HG02759 (cell line): ENCODE measurements around the gene BMP7.

Experiments used
- ATAC-seq: cut with Tn5 transposase; IDR thresholded peaks from one replicate; pipeline ENCODE4 v1.9.1; 2021; ENCODE audit warnings: mild to moderate bottlenecking, moderate library complexity; ENCODE audit not compliant: unreplicated experiment

The BMP7 gene

DNA sequence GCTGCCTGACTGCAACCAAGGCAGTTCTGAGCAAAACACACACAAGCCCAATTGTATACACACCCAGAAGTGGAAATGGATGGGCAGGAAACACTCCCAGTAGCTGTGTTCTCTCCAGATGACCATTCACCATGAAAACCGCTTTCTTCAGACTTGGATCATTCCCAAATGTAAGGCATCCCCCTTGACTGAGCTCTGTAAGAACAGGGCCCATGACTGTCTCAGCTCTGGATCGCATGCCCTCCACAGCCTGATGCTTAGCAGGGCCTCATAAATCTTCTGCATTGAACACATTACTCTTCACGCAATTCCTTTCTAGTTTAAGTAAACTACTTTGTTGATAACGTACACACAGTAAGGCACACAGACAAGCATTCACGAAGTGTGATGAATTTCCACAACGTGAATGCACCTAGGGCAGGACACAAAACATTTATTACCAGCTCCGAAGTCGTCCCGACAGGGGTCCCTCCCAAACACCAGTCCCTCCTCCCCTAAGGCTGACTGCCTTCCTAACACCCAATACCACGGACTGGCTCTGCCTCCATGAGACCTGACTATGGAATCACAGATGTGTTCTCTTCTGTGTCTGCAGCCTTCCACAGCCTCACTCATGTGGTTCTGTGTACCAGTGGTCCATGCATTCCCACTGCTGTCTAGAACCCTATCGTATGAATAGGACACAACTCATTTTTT lies 31.7 kb downstream of the BMP7 start:
- no peak for ATAC-seq

GRCh38 chr20:57231951-57232428 lies 34.5 kb downstream of the BMP7 start:
- no peak for ATAC-seq

DNA sequence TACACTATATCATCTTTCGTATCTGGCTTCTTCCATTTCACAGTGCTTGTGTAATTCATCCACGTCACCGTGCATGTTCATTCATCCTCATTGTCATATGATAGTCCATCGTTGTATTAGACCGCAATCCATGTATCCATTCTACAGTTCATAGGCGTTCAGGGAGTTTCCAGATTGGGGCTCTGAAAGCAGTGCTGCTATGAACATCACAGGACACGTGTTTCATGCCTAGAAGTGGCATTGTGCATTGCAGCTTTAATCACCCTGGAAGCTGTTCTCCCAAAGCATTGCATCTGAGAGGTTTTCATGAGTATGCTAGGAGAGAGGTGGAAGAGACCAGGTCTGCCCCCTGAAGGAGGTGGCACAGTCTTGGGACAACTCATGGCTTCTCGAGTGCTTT lies 35.3 kb downstream of the BMP7 start:
- no peak for ATAC-seq

GRCh38 chr20:57230247-57230646 lies 36.2 kb downstream of the BMP7 start:
- ATAC-seq: no peak

DNA sequence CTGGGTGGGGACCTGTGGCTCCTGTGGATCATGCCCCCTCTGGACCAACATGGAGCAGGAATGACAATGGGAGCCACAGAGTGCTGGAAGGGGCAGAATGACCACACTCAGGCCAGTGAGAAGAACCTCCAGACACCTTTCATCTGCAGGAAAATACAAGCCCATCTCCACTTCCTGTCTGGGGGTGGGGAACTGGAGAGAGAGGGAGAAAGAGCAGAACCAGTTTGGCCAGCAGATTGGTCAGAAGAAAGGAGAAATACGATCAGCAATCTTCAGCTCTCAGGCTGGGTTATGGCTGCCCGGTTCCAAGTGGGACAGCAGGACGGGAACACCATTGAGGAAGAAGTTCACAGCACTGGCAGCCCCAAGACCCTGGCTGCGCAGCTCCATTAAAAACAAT lies 37.0 kb downstream of the BMP7 start:
- ATAC-seq: no peak

- ATAC-seq: no peak
Measured at GRCh38 chr20:57225830-57226229, 40.6 kb downstream of the BMP7 start.

- ATAC-seq: no peak
Measured at GRCh38 chr20:57225197-57225733, 41.2 kb downstream of the BMP7 start.

DNA sequence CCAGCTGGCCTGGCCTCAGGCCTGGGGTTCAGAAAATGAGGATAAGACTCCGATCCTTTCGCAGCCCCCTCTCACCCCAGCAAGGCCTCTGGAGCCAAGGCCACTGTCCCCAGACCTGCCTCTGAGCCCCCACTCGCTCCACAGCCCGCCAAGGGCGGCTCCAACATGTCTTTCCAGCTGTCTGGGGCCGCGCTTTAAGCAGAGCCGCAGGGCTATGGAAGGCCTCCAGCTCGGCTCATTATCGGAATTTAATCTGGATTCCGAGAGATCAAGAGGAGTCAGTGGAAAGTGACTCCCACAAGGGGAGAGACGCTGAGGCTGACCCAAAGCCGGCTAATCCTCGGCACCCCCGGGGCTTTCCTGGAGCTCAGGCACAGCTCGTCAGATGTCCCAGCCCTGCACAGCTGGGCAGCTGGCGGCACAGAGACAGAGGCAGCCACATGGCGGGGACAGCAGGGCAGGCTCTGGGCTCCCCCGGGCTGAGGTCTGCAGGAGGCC lies 41.8 kb downstream of the BMP7 start:
- no peak for ATAC-seq

GRCh38 chr20:57223648-57224489 lies 42.6 kb downstream of the BMP7 start:
- no peak for ATAC-seq

DNA sequence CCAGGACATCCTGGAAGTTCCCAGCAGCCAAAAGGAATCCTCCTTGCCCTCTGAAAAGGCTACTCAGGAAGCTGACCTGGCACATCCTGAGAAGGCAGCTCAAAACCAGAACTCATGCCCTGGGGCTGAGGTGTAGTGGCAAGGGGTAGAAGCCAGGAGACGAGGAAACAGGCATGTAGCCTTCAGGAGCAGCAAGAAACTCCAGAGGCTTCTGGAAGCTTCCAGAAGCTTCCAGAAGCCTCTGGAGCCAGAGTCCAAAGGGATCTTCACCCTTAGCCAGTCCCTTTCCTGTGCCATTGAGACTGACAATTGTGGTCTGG lies 43.9 kb downstream of the BMP7 start:
- ATAC-seq: no peak

GRCh38 chr20:57221916-57222630 lies 44.4 kb downstream of the BMP7 start:
- ATAC-seq: no peak

DNA sequence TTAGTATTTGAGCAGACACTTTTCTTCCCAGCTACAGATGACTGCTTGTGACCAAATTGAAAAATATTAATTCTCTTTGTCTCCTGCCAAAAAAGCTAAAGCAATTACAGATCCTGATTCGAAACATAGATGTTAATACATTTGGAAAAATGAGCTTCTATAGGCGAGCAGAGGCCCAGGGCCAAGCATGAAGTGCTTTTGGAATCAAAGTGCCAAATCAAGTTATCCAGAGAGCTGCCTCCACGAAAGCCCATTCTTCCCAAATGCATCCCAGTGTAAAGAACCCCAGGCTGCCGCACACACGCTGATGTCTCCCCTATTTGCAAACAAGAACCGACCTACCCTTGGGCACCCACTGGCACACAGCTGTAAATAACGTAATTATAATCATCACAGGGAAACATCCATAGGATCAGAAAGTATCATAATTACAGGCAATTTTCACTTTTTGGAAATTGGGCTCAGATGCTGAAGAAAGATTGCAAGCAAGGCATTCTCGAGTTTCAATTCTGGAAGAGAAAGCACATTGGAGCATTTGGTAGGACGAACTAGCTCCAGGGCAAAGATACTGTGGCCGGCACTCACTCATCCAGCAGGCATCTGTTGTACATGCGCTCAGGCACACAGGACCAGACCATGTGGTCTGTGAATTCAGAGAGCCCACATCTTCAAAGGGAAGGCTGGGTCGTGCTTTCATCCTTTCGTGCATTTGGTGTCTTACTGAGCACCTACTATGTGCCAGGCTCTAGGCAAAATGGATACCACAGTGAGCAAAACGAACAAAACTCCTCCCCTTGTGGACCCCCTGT lies 45.9 kb downstream of the BMP7 start:
- ATAC-seq: no peak

- no peak for ATAC-seq
Measured at GRCh38 chr20:57219071-57219677, 47.3 kb downstream of the BMP7 start.

DNA sequence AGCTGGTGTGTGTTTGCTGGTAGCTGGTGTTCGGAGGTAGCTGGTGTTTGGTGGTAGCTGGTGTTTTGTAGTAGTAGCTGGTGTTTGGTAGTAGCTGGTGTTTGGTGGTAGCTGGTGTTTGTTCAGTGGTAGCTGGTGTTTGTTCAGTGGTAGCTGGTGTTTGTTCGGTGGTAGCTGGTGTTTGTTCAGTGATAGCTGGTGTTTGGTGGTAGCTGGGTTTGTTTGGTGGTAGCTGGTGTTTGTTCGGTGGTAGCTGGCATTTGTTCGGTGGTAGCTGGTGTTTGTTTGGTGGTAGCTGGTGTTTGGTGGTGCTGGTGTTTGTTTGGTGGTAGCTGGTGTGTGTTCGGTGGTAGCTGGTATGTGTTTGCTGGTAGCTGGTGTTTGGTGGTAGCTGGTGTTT lies 48.0 kb downstream of the BMP7 start:
- ATAC-seq: no peak

DNA sequence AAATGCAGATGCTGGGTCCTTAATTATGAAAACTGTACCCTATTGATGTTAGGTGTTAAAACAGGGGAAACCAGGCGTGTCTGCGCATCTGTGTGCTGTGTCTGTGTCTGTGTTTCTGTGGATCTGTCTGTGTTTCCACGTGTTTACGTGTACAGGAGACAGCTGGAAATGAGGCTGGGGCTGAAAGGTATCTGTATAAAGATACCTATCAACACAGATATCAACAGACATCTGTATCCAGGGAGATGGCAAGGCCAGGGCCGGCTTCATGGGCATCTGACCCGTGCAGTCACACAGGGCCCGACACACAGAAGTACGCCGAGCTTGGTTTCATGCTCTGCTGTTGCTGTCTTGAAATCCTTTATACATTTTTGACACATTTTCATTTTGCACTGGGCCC lies 48.6 kb downstream of the BMP7 start:
- ATAC-seq: no peak

- ATAC-seq: no peak
Measured at GRCh38 chr20:57216669-57217068, 49.8 kb downstream of the BMP7 start.

DNA sequence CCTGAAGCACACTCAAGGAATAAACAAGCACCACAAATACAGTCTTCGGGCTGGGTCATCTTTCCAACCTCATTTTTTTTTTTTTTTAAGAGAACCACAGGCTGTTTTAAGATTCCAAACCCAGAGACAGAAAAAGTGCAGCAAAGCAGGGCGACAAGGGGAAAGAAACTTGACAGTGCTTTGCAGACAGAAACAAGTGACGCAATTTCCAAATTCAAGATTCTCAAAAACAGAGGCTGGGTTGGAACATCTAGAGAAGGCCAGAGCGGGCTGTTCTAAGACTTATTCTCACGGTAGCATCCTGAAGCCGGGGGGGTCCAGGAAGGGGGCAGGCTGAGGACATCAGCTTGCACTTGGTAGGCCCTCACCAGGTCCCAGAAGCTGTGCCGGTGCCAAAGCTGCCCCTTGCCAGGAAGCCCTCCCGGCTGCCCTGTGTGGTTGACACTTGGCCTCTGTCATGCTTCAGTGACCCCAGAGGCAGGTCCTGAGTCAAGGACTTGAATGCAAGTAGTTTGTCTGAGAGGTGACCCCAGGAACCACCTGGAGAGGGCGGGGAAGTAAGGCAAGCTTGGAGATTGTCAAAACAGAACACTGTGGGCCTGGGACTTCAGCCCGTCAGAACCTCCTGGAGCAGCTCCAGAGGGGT lies 50.5 kb downstream of the BMP7 start:
- no peak for ATAC-seq

DNA sequence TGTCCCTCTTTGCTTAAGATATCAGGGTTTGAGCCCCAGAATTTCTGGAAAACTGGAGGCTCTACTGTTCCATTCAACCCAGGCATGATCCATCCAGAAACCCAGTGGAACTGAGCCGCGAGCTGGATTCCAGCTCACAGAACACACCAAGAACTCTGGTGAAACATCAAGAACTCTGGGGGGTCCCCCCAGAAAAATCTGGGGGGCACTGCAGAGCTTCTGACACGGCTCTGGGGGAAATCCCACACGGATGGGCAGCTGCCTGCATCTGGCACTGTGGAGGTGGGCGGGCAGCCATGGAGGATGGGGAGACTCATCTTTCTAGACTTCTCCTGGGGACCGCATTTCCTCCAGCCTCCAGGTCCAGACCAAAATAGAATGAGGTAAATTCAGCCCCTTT lies 51.0 kb downstream of the BMP7 start:
- no peak for ATAC-seq

GRCh38 chr20:57214948-57215347 lies 51.5 kb downstream of the BMP7 start:
- no peak for ATAC-seq

DNA sequence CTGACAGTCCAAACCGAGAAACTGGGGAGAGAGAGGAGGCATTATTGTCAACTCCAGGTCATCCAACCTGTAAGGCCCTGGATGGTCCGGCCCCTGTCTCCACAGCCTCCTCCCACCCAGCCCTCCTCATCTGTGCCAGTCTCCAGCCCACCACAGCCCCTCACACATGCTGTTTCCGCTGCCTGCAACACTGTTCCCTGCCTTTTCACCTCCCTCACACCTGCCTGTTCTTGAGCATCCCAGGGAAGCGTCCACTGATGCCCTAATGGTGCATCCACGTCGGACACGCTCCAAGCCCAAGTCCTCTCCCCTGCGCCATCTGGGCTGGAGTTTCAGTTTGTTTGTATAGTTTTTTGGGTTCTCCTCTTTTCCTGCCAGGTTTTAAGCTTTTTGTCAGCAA lies 52.0 kb downstream of the BMP7 start:
- ATAC-seq: no peak
